ENCODE results near the gene ARAP3.

ARAP3 gene

DNA sequence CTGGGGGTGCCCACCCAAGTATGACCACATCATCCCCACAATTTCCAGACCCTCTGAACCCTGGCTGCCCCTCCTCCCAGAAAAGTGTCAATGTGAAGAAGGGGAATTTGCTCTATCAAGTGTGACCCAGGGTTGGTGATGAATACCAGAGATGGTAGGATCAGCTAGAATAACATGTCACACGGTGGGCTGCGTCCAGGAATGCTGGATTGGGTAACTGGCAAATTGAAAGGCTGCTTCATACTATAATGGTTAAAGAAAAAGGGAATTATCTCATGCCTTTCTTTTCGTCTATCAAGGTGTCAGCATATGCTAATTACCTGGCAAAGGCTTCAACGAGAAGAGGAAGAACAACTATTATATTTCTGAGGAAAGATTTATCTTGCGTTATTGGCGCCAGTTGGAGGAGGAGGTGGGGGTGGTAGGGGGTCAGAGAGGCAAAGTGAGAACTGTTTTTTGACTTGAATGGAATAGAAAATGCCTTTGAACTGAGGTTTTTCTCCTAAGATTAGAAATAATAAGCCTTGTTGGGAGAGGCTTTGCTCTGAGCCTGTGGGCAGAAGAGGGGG lies 27.8 kb upstream of the ARAP3 start:
- no peak for DNase-seq (ENCODE audit: extremely low spot score)
- no peak for TF ChIP-seq SP1 (IDR thresholded peaks at IDR 0.05)
- CTCF ChIA-PET: interaction anchor here (1.1 kb wide), 1 partner anchor 251 kb away, joined by 3 read pairs; no protein-coding TSS in a partner anchor
- POLR2A ChIA-PET: no interaction called here

DNA sequence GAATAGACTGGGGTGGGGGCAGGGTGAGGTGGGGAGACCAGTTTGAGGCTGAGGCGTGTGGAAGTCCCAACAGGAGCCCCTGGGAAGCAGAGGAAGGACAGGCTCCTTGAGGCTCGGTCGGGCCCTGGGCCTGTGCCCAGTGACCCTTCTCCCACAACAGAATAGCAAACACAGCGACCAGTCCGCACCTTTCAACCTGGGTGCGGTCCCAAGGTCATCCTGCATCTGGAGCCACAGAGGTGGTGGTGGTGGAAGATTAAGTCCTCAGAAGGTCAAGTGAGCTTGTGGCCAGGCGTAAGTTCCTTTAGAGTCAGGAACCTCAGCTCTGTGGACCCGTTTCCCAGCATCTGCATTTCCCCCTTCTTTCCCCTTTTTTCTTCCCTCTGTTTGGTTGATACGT lies 26.0 kb upstream of the ARAP3 start:
- TF ChIP-seq ARNT (IDR thresholded peaks at IDR 0.05) (no peak), ELF4 (IDR thresholded peaks at IDR 0.05) (no peak), FOXA1 (IDR thresholded peaks at IDR 0.05) (no peak), LEF1 (IDR thresholded peaks at IDR 0.05; ENCODE audit: borderline replicate concordance) (no peak), SP1 (IDR thresholded peaks at IDR 0.05) (no peak), PKNOX1 (IDR thresholded peaks at IDR 0.05) (no peak), BHLHE40 (IDR thresholded peaks at IDR 0.05; ENCODE audit: borderline replicate concordance) (no peak), ZNF384 (IDR thresholded peaks at IDR 0.05) (no peak), HDGF (IDR thresholded peaks at IDR 0.05; ENCODE audit: borderline replicate concordance) (no peak), CTBP1 (IDR thresholded peaks at IDR 0.05; ENCODE audit: borderline replicate concordance) (no peak)
- POLR2A ChIA-PET: no interaction called here
- CTCF ChIA-PET: interaction anchor here (0.6 kb wide), 1 partner anchor 56 kb away, joined by 3 read pairs; no protein-coding TSS in a partner anchor
- no peak for DNase-seq (ENCODE audit: extremely low spot score)

- ChIA-PET POLR2A (no interaction called here), CTCF (interaction anchor here (0.6 to 0.7 kb wide), 2 partner anchors 56 to 206 kb away, joined by 3 read pairs; no protein-coding TSS in a partner anchor)
- TF ChIP-seq BHLHE40 (IDR thresholded peaks at IDR 0.05; ENCODE audit: borderline replicate concordance): no peak
- TF ChIP-seq CTBP1 (IDR thresholded peaks at IDR 0.05; ENCODE audit: borderline replicate concordance): no peak
- TF ChIP-seq SUZ12 (IDR thresholded peaks at IDR 0.05): no peak
- no peak for TF ChIP-seq TARDBP (IDR thresholded peaks at IDR 0.05)
- no peak for TF ChIP-seq NFRKB (IDR thresholded peaks at IDR 0.05)
- no peak for DNase-seq (ENCODE audit: extremely low spot score)
Observed at GRCh38 chr5:141707510-141707909, 25.5 kb upstream of the ARAP3 start.

- ChIA-PET POLR2A (no interaction called here), CTCF (no interaction called here)
- TF ChIP-seq FOXK2 (IDR thresholded peaks at IDR 0.05) (no peak), ARNT (IDR thresholded peaks at IDR 0.05) (no peak), PKNOX1 (IDR thresholded peaks at IDR 0.05) (no peak), SUZ12 (IDR thresholded peaks at IDR 0.05) (no peak), TARDBP (IDR thresholded peaks at IDR 0.05) (no peak)
- DNase-seq (ENCODE audit: extremely low spot score): no peak
Observed at GRCh38 chr5:141706121-141706520, 24.1 kb upstream of the ARAP3 start.

GRCh38 chr5:141705469-141705868 lies 23.4 kb upstream of the ARAP3 start:
- CTCF ChIA-PET: no interaction called here
- TF ChIP-seq PKNOX1 (IDR thresholded peaks at IDR 0.05): no peak
- no peak for TF ChIP-seq BHLHE40 (IDR thresholded peaks at IDR 0.05; ENCODE audit: borderline replicate concordance)
- no peak for DNase-seq (ENCODE audit: extremely low spot score)
- POLR2A ChIA-PET: no interaction called here

DNA sequence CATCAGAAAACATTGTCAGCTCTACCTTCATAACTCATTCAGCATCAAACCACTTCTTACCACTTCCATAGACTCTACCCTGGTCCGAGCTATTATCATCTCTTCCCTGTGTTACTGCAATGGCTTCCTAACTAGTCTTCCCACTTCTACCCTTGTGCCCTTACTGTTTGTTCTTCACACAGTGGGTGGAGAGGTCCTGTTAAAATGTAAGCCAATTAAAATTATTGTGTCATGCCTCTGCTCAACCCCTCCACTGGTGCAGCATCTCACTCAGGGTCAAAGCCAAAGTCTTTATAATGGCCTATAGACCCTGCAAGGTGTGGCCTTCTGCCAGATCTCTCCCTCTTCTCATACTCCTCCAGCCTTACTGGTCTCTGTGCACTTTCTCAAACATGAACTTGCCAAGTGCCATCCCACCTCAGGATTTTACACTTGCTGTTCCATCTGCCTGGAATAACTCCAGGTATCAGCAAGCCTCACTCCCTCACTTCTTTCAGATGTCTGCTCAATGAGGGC lies 22.8 kb upstream of the ARAP3 start:
- ChIA-PET POLR2A (no interaction called here), CTCF (interaction anchor here (0.8 to 3.1 kb wide), 3 partner anchors 107 to 256 kb away, joined by 3 to 16 read pairs (median 3); partner anchors contain the start of gene PCDH1)
- no peak for DNase-seq (ENCODE audit: extremely low spot score)
- TF ChIP-seq BHLHE40 (IDR thresholded peaks at IDR 0.05; ENCODE audit: borderline replicate concordance): no peak
- no peak for TF ChIP-seq ELF4 (IDR thresholded peaks at IDR 0.05)
- TF ChIP-seq HDGF (IDR thresholded peaks at IDR 0.05; ENCODE audit: borderline replicate concordance): no peak
- no peak for TF ChIP-seq FOXA1 (IDR thresholded peaks at IDR 0.05)

DNA sequence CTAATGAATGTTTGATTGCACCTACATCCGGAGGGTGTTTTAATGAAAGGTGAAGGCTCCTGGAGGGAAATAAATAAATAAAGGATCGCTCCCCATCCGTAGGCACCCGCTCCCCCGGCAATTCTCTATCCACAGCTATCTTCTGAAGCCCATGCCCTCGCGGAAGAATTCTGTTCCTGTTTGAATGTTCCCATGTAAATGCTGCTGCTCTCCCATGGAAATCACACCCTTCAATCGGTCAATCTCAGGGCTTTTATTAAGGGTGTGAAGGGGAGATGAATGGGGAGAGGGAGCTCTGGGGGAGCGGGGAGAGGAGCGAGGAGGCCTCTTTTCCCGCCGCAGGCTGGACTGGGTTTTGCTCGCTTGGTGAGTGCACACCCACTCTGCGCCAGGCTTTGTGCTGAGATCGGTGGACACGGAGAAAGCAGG lies 21.1 kb upstream of the ARAP3 start:
- TF ChIP-seq LEF1 (IDR thresholded peaks at IDR 0.05; ENCODE audit: borderline replicate concordance): no peak
- TF ChIP-seq ARNT (IDR thresholded peaks at IDR 0.05): no peak
- TF ChIP-seq NFRKB (IDR thresholded peaks at IDR 0.05): no peak
- TF ChIP-seq L3MBTL2 (conservative IDR thresholded peaks at IDR 0.05): no peak
- TF ChIP-seq ELF4 (IDR thresholded peaks at IDR 0.05): no peak
- TF ChIP-seq SUZ12 (IDR thresholded peaks at IDR 0.05): no peak
- TF ChIP-seq ZNF384 (IDR thresholded peaks at IDR 0.05): no peak
- no peak for TF ChIP-seq BHLHE40 (IDR thresholded peaks at IDR 0.05; ENCODE audit: borderline replicate concordance)
- no peak for TF ChIP-seq TARDBP (IDR thresholded peaks at IDR 0.05)
- TF ChIP-seq FOXM1 (IDR thresholded peaks at IDR 0.05; ENCODE audit: borderline replicate concordance): no peak
- no peak for TF ChIP-seq HDGF (IDR thresholded peaks at IDR 0.05; ENCODE audit: borderline replicate concordance)
- TF ChIP-seq FOXK2 (IDR thresholded peaks at IDR 0.05): no peak
- no peak for TF ChIP-seq PKNOX1 (IDR thresholded peaks at IDR 0.05)
- no peak for TF ChIP-seq FOXA1 (IDR thresholded peaks at IDR 0.05)
- no peak for TF ChIP-seq CTBP1 (IDR thresholded peaks at IDR 0.05; ENCODE audit: borderline replicate concordance)
- no peak for TF ChIP-seq SP1 (IDR thresholded peaks at IDR 0.05)
- DNase-seq (ENCODE audit: extremely low spot score): no peak
- POLR2A ChIA-PET: interaction anchor here (0.9 kb wide), 1 partner anchor 273 kb away, joined by 3 read pairs; no protein-coding TSS in a partner anchor
- CTCF ChIA-PET: interaction anchor here (0.7 to 3.1 kb wide), 7 partner anchors 8 to 258 kb away, joined by 3 to 16 read pairs (median 4); partner anchors contain the start of gene PCDH1

Data from HEK293T (cell line).